ENCODE measurements around the gene SULF2.

SULF2 gene

GRCh38 chr20:47784599-47785310, 526 bp downstream of the SULF2 start:
- Histone ChIP-seq H3K9me3 (no peaks in the 10 kb centered on the region), H3K27me3 (ENCODE audit: low read depth) (no peaks in the 10 kb centered on the region), H3K36me3 (replicated peaks) (no peaks in the 10 kb centered on the region), H3K4me1 (peaks cover 10% of the 10 kb centered on the region), H3K4me3 (peak overlapping the region; percentile 47)
- DNase-seq (ENCODE audit: low spot score in 2 of 2): peak; percentile 17 to 58
- in situ Hi-C loops (cut with MboI; ENCODE audit: low sequenced_read_pairs): loop anchor here (5.0 kb wide), 1 partner anchor 833 kb away; no protein-coding TSS in a partner anchor

- H3K36me3 ChIP-seq (replicated peaks): no peaks in the 10 kb centered on the region
- no peaks in the 10 kb centered on the region for H3K9me3 ChIP-seq
- H3K27me3 ChIP-seq (ENCODE audit: low read depth): no peaks in the 10 kb centered on the region
- no peak for DNase-seq (ENCODE audit: low spot score in 2 of 2)
- in situ Hi-C loops (cut with MboI; ENCODE audit: low sequenced_read_pairs): no loop called here
- H3K4me3 ChIP-seq: peak overlapping the region; percentile 47
- peaks cover 6% of the 10 kb centered on the region; the same call in 1 of the 2 replicates for H3K4me1 ChIP-seq
These were observed 1.3 kb downstream of the SULF2 start for GRCh38 chr20:47783828-47784598.

- DNase-seq (ENCODE audit: low spot score in 2 of 2): no peak
- H3K4me1 ChIP-seq: peaks cover 6% of the 10 kb centered on the region; the same call in 1 of the 2 replicates
- in situ Hi-C loops (cut with MboI; ENCODE audit: low sequenced_read_pairs): no loop called here
- no peak overlapping the region for H3K4me3 ChIP-seq
- H3K9me3 ChIP-seq: no peaks in the 10 kb centered on the region
- H3K36me3 ChIP-seq (replicated peaks): no peaks in the 10 kb centered on the region
- H3K27me3 ChIP-seq (ENCODE audit: low read depth): no peaks in the 10 kb centered on the region
These were observed 2.2 kb downstream of the SULF2 start for GRCh38 chr20:47782920-47783552.

GRCh38 chr20:47782076-47782475, 3.2 kb downstream of the SULF2 start:
- DNase-seq (ENCODE audit: low spot score in 2 of 2): no peak
- Histone ChIP-seq H3K27me3 (ENCODE audit: low read depth) (no peaks in the 10 kb centered on the region), H3K36me3 (replicated peaks) (no peaks in the 10 kb centered on the region), H3K4me1 (peaks cover 6% of the 10 kb centered on the region; the same call in 1 of the 2 replicates), H3K9me3 (no peaks in the 10 kb centered on the region), H3K4me3 (no peak overlapping the region)
- in situ Hi-C loops (cut with MboI; ENCODE audit: low sequenced_read_pairs): no loop called here

GRCh38 chr20:47781632-47782031, 3.6 kb downstream of the SULF2 start:
- in situ Hi-C loops (cut with MboI; ENCODE audit: low sequenced_read_pairs): no loop called here
- Histone ChIP-seq H3K36me3 (replicated peaks) (no peaks in the 10 kb centered on the region), H3K4me3 (no peak overlapping the region), H3K27me3 (ENCODE audit: low read depth) (no peaks in the 10 kb centered on the region), H3K4me1 (peaks cover 6% of the 10 kb centered on the region; the same call in 1 of the 2 replicates), H3K9me3 (no peaks in the 10 kb centered on the region)
- no peak for DNase-seq (ENCODE audit: low spot score in 2 of 2)

- Histone ChIP-seq H3K9me3 (no peaks in the 10 kb centered on the region), H3K4me1 (0 out of 2 replicates have a peak, but pooled peaks cover 1% of the 10 kb centered on the region), H3K27me3 (ENCODE audit: low read depth) (no peaks in the 10 kb centered on the region), H3K4me3 (no peak overlapping the region), H3K36me3 (replicated peaks) (no peaks in the 10 kb centered on the region)
- DNase-seq (ENCODE audit: low spot score in 2 of 2): no peak
- in situ Hi-C loops (cut with MboI; ENCODE audit: low sequenced_read_pairs): no loop called here
These were observed 4.4 kb downstream of the SULF2 start for GRCh38 chr20:47780720-47781389.

GRCh38 chr20:47778398-47779354, 6.6 kb downstream of the SULF2 start:
- peaks cover 6% of the 10 kb centered on the region for H3K4me1 ChIP-seq

GRCh38 chr20:47777220-47777619, 8.1 kb downstream of the SULF2 start:
- in situ Hi-C loops (cut with MboI; ENCODE audit: low sequenced_read_pairs): no loop called here
- H3K4me1 ChIP-seq: peaks cover 10% of the 10 kb centered on the region
- no peaks in the 10 kb centered on the region for H3K36me3 ChIP-seq (replicated peaks)
- H3K9me3 ChIP-seq: no peaks in the 10 kb centered on the region
- no peaks in the 10 kb centered on the region for H3K27me3 ChIP-seq (ENCODE audit: low read depth)
- DNase-seq (ENCODE audit: low spot score in 2 of 2): no peak
- H3K4me3 ChIP-seq: no peak overlapping the region

More at GRCh38 chr20:47778398-47779354, 6.6 kb downstream of the SULF2 start:
- no peak for DNase-seq (ENCODE audit: low spot score in 2 of 2)
- H3K27me3 ChIP-seq (ENCODE audit: low read depth): no peaks in the 10 kb centered on the region
- no peaks in the 10 kb centered on the region for H3K36me3 ChIP-seq (replicated peaks)
- H3K9me3 ChIP-seq: no peaks in the 10 kb centered on the region
- in situ Hi-C loops (cut with MboI; ENCODE audit: low sequenced_read_pairs): no loop called here
- no peak overlapping the region for H3K4me3 ChIP-seq

GRCh38 chr20:47776639-47777038, 8.6 kb downstream of the SULF2 start:
- no peak overlapping the region for H3K4me3 ChIP-seq
- H3K36me3 ChIP-seq (replicated peaks): no peaks in the 10 kb centered on the region
- in situ Hi-C loops (cut with MboI; ENCODE audit: low sequenced_read_pairs): no loop called here
- H3K4me1 ChIP-seq: peaks cover 10% of the 10 kb centered on the region
- H3K27me3 ChIP-seq (ENCODE audit: low read depth): no peaks in the 10 kb centered on the region
- H3K9me3 ChIP-seq: no peaks in the 10 kb centered on the region
- no peak for DNase-seq (ENCODE audit: low spot score in 2 of 2)

GRCh38 chr20:47775841-47776240, 9.4 kb downstream of the SULF2 start:
- H3K4me1 ChIP-seq: peaks cover 10% of the 10 kb centered on the region
- H3K9me3 ChIP-seq: no peaks in the 10 kb centered on the region
- DNase-seq (ENCODE audit: low spot score in 2 of 2): no peak
- in situ Hi-C loops (cut with MboI; ENCODE audit: low sequenced_read_pairs): no loop called here
- no peaks in the 10 kb centered on the region for H3K36me3 ChIP-seq (replicated peaks)
- no peaks in the 10 kb centered on the region for H3K27me3 ChIP-seq (ENCODE audit: low read depth)
- H3K4me3 ChIP-seq: no peak overlapping the region

GRCh38 chr20:47775039-47775438, 10.2 kb downstream of the SULF2 start:
- Histone ChIP-seq H3K4me1 (peaks cover 10% of the 10 kb centered on the region), H3K9me3 (no peaks in the 10 kb centered on the region), H3K36me3 (replicated peaks) (no peaks in the 10 kb centered on the region), H3K27me3 (ENCODE audit: low read depth) (no peaks in the 10 kb centered on the region), H3K4me3 (no peak overlapping the region)
- in situ Hi-C loops (cut with MboI; ENCODE audit: low sequenced_read_pairs): no loop called here
- no peak for DNase-seq (ENCODE audit: low spot score in 2 of 2)

GRCh38 chr20:47774131-47774777, 11.0 kb downstream of the SULF2 start:
- DNase-seq (ENCODE audit: low spot score in 2 of 2): no peak
- H3K36me3 ChIP-seq (replicated peaks): no peaks in the 10 kb centered on the region
- no peaks in the 10 kb centered on the region for H3K27me3 ChIP-seq (ENCODE audit: low read depth)

More at GRCh38 chr20:47774131-47774777, 11.0 kb downstream of the SULF2 start:
- H3K4me3 ChIP-seq: no peak overlapping the region
- H3K9me3 ChIP-seq: no peaks in the 10 kb centered on the region
- in situ Hi-C loops (cut with MboI; ENCODE audit: low sequenced_read_pairs): no loop called here
- peaks cover 10% of the 10 kb centered on the region for H3K4me1 ChIP-seq

Measured in HAP-1 (cell line).